Esophagus muscularis mucosa (tissue), 4 donors: ENCODE measurements around the gene ACER3.

ENCODE experiments used
- EP300 ChIP-seq: sonication (generic); formaldehyde crosslinking; IDR thresholded peaks from one replicate; pipeline ENCODE4 v1.6.1; 2017; ENCODE audit warnings: antibody characterized with exemption
- POLR2A ChIP-seq: fragments of 450-650 bp; IDR thresholded peaks from one replicate; pipeline ENCODE4 v1.6.1; 2017; ENCODE audit warnings: antibody characterized with exemption, moderate library complexity, mild to moderate bottlenecking, low read depth
- POLR2AphosphoS5 ChIP-seq, 2 donors: sonication (generic); formaldehyde crosslinking; IDR thresholded peaks; one replicate each; pipeline ENCODE4 v1.6.1; 2017; ENCODE audit warnings: antibody characterized with exemption in 2 of 2
- TF ChIP-seq, protein P1 (sequence below), 3 experiments: fragments of 200-600 bp in 2 of 3; fragments of 450-650 bp in 1 of 3; sonication (generic) in 2 of 3; IDR thresholded peaks; one replicate each; pipeline ENCODE4 v1.5.1; 2017 to 2019; ENCODE audit warnings: antibody characterized with exemption in 3 of 3, mild to moderate bottlenecking in 2 of 3, moderate library complexity in 1 of 3

DNA sequence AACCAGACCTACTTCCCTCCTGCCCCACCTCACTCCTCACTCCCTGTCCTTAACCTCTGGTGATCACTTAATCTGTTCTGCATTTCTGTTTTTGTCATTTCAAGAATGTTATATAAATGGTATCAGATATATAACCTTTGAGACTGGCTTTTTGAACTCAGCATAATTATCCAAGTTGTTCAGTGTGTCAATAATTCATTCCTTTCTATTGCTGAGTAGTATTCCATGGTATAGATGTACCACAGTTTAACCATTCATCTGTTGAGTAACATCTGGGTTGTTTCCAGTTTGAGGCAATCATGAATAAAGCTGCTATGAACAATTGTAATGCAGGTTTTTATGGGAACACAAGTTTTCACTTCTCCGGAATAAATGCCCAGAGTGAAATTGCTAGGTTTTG is 138.9 kb downstream of the ACER3 start:
- TF ChIP-seq, protein P1, sequence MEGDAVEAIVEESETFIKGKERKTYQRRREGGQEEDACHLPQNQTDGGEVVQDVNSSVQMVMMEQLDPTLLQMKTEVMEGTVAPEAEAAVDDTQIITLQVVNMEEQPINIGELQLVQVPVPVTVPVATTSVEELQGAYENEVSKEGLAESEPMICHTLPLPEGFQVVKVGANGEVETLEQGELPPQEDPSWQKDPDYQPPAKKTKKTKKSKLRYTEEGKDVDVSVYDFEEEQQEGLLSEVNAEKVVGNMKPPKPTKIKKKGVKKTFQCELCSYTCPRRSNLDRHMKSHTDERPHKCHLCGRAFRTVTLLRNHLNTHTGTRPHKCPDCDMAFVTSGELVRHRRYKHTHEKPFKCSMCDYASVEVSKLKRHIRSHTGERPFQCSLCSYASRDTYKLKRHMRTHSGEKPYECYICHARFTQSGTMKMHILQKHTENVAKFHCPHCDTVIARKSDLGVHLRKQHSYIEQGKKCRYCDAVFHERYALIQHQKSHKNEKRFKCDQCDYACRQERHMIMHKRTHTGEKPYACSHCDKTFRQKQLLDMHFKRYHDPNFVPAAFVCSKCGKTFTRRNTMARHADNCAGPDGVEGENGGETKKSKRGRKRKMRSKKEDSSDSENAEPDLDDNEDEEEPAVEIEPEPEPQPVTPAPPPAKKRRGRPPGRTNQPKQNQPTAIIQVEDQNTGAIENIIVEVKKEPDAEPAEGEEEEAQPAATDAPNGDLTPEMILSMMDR (IDR thresholded peaks at IDR 0.05), result no peak
- no peak for TF ChIP-seq POLR2A
- no peak for TF ChIP-seq POLR2AphosphoS5 (IDR thresholded peaks at IDR 0.05)
- TF ChIP-seq EP300, result no peak
